Erythroblast (primary cell): Measurements from ENCODE around the gene TFDP1.

Experiments used
- GATA1 ChIP-seq: IDR thresholded peaks from 2 replicates; pipeline ENCODE4 v1.6.1; 2011; ENCODE audit warnings: low read depth, mild to moderate bottlenecking, control low read depth, low read length, moderate library complexity
- POLR2A ChIP-seq: IDR thresholded peaks from 2 replicates; pipeline ENCODE4 v1.6.1; 2011; ENCODE audit warnings: mild to moderate bottlenecking, low read length

DNA sequence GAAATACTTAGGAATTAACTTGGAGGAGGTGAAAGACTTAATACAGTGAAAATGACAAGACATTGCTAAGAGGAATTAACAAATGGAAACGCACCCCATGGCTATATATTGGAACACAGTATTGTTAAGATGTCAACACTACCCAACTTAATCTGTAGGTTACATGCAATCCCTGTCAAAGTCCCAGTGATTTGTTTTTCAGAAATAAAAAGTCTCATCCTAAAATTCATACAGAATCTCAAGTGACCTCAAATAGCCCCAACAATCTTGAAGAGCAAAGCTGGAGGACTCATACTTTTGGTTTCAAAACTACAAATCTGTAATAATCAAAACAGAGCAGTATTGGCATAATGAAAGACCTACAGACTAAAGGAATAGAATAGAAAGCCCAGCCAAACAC is 60.2 kb downstream of the TFDP1 start:
- TF ChIP-seq POLR2A (no peak), GATA1 (no peak)
